T-helper 1 cell (primary cell): ENCODE results near the gene ARMH3.
A peak's percentile ranks its signal among the peaks of the same experiment; 100 is the strongest.

Source experiments
- DNase-seq, 5 donors: peaks; one replicate each; pipeline ENCODE4 v3.0.0-alpha.2; 2012 to 2020

Gene ARMH3

GRCh38 chr10:101829561-101830315 is 226.2 kb downstream of the ARMH3 start:
- DNase-seq = peak; percentile 60 to 72 (median 61)

GRCh38 chr10:101828766-101829551 is 227.0 kb downstream of the ARMH3 start:
- DNase-seq = peak in 1 of 5 donors; percentile 5

GRCh38 chr10:101827919-101828600 is 227.9 kb downstream of the ARMH3 start:
- DNase-seq = no peak

GRCh38 chr10:101826852-101827434 is 229.0 kb downstream of the ARMH3 start:
- DNase-seq = no peak

GRCh38 chr10:101824736-101825135 is 231.2 kb downstream of the ARMH3 start:
- no peak for DNase-seq

GRCh38 chr10:101818872-101819633 is 236.9 kb downstream of the ARMH3 start:
- no peak for DNase-seq

- DNase-seq = peak; percentile 97 to 100 (median 98)
Measured at GRCh38 chr10:101818119-101818871, 237.7 kb downstream of the ARMH3 start, which contains the start of gene OGA. Gene OGA (minus strand): TSS chr10:101818444. CDS start chr10:101818022, 422 bp downstream.

GRCh38 chr10:101817337-101818118 is 238.4 kb downstream of the ARMH3 start:
- peak in 3 of 5 donors; percentile 24 to 34 (median 27) for DNase-seq

- no peak for DNase-seq
Measured at GRCh38 chr10:101816913-101817336, 239.0 kb downstream of the ARMH3 start.

GRCh38 chr10:101816376-101816775 is 239.6 kb downstream of the ARMH3 start:
- no peak for DNase-seq

GRCh38 chr10:101814466-101815071 is 241.4 kb downstream of the ARMH3 start:
- no peak for DNase-seq

GRCh38 chr10:101812606-101813005 is 243.4 kb downstream of the ARMH3 start:
- no peak for DNase-seq

GRCh38 chr10:101807158-101807557 is 248.8 kb downstream of the ARMH3 start:
- DNase-seq = no peak

- DNase-seq = no peak
Measured at GRCh38 chr10:101803511-101803910, 252.5 kb downstream of the ARMH3 start.

GRCh38 chr10:101797403-101798059 is 258.4 kb downstream of the ARMH3 start:
- no peak for DNase-seq
